Measurements from ENCODE around the gene ZNF639. TPM values are rescaled to one million over a fixed set of nuclear protein-coding genes. Genes with fewer than 3 reads are reported as not detected.
"Not testable (repeated sequence)": the region's sequence is repeated elsewhere in the genome, so short reads cannot be mapped to it uniquely, and the experiment has no call there.

ZNF639 gene, protein sequence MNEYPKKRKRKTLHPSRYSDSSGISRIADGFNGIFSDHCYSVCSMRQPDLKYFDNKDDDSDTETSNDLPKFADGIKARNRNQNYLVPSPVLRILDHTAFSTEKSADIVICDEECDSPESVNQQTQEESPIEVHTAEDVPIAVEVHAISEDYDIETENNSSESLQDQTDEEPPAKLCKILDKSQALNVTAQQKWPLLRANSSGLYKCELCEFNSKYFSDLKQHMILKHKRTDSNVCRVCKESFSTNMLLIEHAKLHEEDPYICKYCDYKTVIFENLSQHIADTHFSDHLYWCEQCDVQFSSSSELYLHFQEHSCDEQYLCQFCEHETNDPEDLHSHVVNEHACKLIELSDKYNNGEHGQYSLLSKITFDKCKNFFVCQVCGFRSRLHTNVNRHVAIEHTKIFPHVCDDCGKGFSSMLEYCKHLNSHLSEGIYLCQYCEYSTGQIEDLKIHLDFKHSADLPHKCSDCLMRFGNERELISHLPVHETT
- total RNA-seq = 32.9 and 33.6 TPM in 2 replicates

DNA sequence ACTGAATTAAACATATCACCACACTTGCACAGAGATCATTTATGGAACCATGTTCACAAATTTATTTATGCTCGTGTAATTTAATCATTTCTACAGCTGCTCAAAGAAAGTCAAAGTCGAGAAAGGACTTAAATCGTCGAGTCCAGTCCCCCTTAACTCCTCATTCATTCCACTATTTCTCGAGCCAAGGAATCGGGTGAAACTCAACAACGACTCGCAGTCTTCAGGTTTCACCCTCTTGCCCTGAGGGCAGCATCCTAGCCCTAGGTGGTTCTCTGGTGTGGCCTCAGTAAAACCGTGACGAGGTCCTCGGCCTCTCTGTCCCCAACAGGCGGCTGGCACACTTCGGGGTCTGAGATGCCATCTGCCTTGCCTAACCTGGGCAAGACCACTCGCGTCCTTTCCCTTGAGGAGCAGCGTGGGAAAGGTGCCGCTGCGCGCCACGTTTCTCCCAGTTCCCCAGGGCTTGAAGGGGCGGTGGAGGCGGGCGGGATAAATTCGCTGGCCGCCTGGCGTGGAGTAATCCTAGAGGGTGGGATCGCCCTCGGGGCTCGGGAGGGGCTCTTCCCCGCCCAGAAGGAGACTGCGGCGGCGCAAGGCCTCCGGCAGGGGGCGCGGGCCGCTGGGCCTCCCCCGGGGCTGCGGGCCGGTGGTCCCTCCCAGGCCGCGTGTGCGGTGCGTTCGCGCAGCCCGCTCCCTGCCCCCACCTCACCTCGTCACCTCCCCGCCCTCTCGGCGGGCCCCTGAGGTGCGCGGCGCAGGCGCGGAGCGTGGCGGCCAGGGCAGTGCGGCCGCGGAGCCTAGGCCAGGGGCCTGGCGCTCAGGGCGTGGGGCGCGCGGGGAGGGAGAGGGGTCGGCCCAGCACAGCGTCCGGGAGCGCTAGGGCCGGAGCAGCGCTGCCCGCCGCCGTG, at the start of gene ZNF639:
TSS of gene ZNF639 (plus strand) at position 746 of the 911 bp plus-strand sequence. CDS start 5,263 bp downstream, outside the sequence.
- intact Hi-C loops (cut with micrococcal nuclease) = loop anchor here (1.0 to 5.0 kb wide), 5 partner anchors 25 to 282 kb away; partner anchors contain the start of genes GNB4, MFN1, MRPL47 and NDUFB5

DNA sequence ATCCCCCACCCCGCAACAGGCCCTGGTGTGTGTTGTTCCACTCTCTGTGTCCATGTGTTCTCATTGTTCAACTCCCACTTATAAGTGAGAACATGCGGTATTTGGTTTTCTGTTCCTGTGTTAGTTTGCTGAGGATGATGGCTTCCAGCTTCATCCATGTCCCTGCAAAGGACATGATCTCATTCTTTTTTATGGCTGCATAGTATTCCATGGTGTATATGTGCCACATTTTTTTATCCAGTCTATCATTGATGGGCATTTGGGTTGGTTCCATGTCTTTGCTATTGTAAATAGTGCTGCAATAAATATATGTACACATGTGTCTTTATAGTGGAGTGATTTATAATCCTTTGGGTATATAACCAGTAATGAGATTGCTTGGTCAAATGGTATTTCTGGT, 48.4 kb upstream of the ZNF639 start:
- intact Hi-C loops (cut with micrococcal nuclease) = not testable (repeated sequence)

DNA sequence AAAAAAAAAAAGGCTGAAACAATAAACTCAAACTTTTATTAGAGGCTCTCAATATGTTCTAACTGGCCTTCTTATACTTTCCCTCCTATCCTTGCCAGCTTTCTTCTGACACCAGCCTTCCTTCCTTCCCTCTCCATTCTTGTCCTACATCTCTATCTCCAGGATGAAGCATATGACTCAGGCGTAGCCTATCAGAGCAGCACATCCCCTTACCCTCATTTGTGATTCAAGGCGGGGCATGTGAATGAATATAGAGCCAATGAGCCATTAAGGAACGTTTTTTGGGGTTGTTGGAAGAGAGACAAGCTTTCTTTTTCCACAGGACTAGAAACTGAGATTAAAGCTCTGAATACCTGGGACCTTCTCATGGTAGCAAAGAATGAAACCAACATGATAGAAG, 46.8 kb upstream of the ZNF639 start:
- intact Hi-C loops (cut with micrococcal nuclease) = no loop called here

DNA sequence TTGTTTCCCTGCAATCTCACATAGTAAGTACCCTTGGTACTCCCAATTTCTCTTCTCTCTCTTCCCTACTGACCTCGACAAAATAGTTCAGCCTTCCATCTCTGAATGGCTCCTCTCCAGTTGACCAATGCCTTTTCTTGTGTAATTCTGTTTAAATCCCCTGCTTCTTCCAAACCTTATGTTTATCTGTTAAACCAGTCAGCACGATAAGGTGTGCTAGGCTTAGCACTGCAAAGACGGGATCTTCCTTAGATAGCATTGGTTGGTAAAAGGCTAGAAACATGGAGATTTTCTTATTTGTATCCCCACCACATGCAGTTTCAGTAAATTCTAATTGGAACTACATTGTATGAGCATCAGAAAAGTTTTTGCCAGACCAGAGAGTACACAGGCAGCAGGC, 46.1 kb upstream of the ZNF639 start:
- intact Hi-C loops (cut with micrococcal nuclease) = no loop called here

DNA sequence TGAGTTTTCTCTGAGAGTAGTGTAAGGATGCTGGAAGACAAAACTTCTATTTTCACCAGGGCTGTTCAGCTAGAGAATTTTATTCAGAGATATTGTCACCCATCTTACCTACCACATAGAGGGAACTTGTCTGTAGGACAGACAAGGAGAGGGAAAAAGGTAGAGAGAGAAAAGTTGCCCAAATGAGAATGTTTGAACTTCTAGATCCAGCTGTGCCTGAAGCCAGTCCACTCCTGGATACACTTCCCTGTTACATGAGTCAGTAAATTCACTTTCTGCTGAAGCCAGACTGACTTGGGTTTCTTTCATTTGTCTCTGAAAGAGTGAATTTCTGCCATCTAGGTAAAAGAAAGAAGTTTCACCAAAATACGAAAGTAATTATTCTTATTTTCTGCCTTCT, 44.7 kb upstream of the ZNF639 start:
- intact Hi-C loops (cut with micrococcal nuclease) = no loop called here

DNA sequence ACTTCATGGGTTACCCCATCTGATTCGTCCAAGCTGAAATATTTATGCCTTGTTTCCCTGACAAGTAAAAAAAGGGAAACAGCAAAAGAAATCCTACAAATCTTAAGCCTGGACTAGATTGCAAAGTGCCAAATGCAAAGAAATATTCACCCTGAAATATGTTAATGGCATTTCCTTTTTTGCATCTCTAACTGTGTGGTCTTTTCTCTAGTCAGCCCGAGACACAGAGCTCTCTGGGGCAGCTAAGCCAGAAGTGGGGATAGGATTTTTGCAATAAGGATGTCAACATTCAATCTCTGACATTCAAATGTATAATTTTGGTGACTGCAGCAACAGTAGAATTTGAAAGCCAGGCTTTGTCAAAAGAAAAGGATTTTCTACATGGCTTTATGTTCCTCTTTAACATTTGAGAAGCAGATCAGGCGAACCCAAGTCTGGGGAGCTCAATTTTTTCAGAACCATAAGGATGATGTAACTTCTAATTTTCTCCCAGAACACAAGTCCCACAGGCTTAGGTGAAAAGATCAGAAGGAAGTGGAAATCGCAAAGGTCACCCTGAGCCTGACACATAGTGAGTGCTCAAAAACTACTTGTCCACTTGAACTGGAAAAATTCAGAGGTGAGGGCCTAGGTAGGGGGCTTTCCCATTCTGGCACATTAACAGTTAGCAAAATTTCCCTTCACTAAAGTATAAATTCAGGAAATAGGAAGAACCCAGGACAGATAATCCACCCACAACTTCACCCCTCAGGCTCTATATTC, 43.7 kb upstream of the ZNF639 start:
- intact Hi-C loops (cut with micrococcal nuclease) = no loop called here

DNA sequence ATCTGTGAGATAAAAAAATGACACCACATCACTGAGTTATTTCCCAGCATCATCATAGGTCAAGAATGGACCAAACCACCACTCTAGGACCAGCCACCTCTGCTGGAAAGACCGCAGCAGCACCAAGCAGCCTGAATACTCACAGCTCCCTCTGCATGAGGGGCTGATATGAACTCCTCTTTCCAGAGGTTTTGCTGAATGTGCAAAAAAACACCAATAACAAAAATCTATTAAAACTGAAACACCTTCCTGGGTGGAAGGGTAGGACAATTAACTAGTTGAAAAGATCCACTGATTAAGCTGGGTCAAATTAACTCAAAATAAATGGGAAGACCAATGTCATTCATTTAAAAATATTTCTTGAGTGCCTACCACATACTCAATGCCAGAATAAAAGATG, 43.0 kb upstream of the ZNF639 start:
- intact Hi-C loops (cut with micrococcal nuclease) = no loop called here

DNA sequence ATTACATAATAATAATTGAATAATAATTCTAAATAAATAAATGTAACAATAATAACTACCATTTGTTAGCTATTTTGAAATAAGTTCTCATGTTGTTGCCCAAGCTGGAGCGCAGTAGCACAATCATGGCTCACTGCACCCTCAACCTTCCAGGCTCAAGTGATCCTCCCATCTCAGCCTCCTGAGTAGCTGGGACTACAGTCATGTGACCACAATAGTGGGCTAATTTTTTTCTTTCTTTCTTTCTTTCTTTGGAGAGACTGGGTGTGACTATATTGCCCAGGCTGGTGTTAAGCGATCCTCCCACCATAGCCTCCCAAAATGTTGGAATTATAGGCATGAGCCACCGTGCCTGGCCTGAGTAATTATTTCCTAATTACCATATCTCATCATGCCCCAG, 41.0 kb upstream of the ZNF639 start:
- intact Hi-C loops (cut with micrococcal nuclease) = no loop called here

DNA sequence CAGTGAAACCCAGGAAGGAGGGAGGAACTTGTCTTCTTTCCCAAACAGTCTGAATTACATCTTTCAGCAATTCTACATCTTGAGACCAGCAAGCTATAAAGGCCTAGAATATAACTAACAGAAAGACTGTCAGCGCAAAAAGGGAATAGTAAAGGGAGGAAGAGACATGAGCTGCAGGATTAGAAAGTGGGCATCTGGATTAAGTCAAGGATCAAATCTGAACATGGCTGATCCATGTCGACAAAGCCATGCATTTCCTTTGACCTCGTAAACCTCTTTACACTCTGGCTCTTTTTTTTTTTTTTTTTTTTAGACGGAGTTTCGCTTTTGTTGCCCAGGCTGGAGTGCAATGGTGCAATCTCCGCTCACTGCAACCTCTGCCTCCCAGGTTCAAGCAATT, 36.5 kb upstream of the ZNF639 start:
- intact Hi-C loops (cut with micrococcal nuclease) = no loop called here

DNA sequence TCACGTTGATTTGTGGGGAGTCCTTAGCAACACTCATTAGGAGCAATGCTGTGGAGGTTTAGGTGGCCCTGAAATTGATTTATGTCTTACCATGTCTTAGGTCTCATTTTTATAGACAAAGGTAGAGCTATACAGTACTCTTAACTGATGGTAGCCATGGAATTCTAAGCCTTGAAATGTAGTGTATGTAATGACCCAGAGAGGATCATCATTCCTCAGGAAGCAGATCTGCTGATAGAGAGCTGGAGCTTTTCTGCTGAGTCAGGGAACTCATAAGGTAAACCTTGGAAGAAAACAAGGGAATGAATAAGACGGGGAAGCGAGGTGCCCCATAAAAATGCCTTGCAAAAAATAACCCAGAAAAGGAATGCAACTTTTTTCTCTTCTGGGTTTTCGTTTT, 34.0 kb upstream of the ZNF639 start:
- intact Hi-C loops (cut with micrococcal nuclease) = no loop called here

DNA sequence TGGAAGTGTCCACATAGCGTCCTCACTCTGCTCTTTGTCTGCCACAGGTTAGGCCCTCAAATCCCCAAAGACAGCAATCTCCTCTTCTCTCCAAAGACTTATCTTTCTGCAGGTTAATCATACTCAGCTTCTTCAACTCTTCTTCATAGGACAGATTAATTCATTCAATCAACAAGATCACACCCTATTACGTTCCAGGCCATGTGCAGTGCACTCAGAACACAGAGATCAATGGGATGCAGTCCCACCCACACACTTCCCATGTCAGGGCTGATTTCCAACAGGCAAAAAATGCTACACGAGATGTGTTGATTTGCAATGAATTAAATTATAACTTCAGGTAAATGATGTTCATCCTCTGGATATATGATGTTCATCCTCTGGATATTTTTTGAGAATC, 33.5 kb upstream of the ZNF639 start:
- intact Hi-C loops (cut with micrococcal nuclease) = no loop called here

DNA sequence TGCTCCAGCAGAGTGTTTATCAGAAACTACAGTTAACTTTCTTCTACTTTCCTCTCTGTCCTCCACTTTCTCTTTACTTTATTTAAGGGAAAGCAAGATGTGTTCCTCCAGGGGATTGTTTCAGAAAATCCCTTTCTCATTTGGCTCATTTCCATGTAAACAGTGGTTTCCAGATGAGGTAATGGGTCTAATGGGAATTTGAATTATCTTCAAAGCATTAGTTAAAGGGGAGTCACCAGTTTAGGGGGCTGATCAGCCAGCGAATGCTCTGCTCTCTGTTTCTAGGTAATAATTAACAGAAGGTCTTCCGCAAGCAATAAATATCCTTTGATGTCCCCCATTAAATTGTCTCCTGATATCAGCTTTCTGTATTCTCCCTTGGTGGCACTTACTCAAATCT, 30.4 kb upstream of the ZNF639 start:
- intact Hi-C loops (cut with micrococcal nuclease) = no loop called here

DNA sequence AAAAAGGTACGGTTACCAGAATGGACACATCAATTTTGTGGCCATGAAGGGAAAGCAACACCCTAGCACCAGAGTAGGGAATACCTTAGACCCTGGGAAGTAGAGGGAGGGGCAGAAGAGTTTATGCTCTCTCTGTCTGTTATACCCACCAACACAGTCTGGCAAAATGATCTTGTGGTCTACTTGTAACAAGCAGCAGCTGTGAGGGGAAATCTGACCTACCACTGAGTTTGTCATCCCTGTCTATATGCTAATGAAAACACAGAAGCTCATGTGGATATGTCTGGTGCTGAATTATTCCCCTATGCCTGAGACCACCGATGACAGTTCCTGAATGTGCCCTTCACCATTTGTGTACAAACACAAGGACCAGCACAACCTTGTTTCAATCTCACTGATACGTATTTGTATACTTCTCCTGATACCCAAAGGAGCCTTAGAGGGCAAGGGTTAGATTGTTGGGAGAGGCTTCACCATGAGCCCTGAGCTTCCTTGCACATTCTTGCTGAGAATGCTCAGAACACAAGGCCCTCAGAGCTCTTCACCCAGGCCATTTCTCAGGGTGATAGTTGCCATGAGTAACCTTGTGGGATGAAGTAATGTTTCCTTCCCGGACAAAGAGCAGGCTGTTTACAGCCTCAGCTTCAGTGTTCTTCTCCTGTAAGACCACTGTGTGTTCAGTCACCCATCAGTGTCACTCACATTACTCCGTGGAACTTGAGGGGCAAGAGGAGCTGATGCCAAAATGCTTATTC, 24.7 kb upstream of the ZNF639 start:
- intact Hi-C loops (cut with micrococcal nuclease) = no loop called here

DNA sequence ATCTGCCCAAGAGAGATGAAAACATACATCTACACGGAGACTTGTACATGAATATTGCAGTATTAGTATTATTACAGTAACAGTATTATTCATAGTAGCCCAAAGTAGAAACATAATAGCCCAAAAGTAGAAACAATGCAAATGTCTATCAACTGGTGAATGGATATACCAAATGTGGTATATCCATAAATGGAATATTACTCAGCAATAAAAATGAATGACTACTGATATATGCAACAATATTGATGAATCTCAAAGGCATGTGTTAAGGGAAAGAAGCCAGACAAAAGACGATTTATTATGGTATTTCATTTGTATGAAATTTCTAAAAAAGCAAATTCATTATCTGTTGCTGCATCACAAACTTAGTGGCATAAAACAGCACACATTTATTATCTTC, 23.5 kb upstream of the ZNF639 start:
- intact Hi-C loops (cut with micrococcal nuclease) = no loop called here

DNA sequence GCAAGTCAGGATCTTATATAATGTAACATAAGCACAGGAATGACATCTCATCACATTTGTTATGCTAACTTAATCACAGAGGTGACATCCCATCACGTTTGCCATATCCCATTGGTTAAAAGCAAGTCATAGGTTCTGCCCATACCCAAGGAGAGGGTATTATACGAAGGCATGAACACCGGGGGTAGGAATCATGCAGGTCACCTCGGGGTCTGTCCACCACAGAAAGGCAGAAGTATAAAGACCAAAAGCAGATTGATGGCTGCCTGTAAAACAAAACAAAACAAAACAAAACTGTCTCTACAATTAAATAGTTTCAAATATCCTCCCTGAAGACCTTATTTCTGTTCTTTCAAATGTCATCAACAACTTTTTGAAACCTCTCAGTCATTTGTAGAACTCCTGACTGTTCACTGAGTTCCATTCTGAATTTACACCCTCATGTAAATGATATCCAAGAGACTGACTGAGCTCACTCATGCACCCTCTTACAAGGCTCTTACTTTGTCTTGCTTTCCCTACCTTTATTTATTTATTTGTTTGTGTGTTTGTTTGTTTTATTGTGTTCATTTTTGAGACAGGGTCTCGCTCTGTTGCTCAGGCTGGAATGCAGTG, 22.7 kb upstream of the ZNF639 start:
- intact Hi-C loops (cut with micrococcal nuclease) = no loop called here

DNA sequence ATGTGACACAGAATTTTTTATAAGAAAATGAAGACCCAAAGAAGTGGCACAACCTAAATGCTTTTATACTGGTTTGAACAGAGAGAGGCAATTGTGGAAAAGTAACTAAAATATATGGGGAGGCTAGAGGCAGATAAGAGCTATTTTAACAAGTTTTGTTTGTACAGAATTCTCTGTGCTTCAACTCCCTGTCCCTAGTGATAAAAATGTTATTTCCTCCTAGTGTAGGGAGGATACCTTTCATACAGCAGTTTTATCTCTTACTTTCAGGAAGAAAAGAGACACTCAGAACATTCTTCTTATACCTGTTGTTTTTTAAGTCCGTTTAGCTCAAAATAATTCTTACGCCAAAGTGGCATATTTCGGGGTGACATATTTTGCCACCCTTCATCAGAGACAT, 21.2 kb upstream of the ZNF639 start:
- intact Hi-C loops (cut with micrococcal nuclease) = no loop called here

DNA sequence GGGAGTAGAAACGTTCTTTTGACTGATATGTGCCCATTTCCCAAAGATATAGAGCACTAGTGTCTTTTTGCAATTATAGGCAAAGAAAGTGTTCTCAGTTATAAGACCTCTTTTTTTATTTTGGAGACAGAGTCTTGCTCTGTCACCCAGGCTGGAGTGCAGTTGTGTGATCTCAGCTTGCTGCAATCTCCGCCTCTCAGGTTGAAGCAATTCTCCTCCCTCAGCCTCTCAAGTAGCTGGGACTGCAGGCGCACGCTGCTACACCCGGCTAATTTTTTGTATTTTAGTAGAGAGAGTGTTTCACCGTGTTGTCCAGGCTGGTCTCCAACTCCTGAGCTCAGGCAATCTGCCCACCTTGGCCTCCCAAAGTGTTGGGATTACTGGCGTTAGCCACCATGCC, 20.7 kb upstream of the ZNF639 start:
- intact Hi-C loops (cut with micrococcal nuclease) = no loop called here

DNA sequence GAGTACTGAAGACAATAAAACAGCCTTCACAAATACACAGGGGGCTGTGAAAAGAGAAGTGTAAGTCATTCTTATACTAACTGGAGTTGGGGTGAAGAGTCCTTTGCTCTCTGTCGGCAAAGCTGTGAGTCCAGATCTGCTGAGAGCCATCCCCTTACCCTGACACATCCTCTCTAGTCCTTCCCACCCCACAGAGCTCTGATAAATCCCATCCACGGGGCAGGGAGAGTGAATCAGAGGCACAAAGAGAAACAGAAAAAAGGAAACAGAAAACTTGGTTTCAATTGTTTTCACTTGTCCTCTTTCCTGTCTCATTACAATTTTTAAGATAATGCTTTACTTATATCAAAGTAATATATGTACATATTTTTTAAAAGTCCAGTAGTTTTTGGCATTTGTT, 18.2 kb upstream of the ZNF639 start:
- intact Hi-C loops (cut with micrococcal nuclease) = no loop called here

DNA sequence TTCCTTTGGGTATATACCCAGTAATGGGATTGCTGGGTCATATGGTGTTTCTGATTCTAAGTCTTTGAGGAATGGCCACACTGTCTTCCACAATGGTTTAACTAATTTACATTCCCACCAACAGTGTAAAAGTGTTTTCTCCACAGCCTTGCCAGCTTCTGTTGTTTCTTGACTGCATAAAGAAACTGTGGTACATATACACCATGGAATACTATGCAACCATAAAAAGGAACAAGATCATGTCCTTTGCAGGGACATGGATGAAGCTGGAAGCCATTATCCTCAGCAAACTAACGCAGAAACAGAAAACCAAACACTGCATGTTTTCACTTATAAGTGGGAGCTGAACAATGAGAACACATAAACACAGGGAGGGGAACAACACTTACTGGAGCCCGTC, 15.5 kb upstream of the ZNF639 start:
- intact Hi-C loops (cut with micrococcal nuclease) = not testable (repeated sequence)

DNA sequence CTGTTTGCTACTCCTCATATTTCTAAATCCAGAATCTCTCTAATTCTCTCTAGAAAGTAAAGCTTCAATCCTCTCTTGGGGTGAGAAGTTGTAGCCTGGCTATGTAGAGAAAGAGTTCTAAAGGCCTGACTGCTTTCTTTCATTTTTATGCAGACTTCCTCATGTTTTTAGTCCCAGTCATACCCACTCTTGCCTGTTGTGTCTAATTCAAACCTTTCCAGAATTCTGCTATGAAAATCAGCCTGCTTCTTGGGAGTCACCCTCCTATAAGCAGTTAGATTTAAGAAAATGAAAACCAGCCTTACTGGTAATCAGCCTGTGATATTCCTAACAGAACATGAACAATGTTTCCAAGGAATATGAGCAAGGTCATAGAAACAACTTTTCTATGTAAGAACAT, 14.8 kb upstream of the ZNF639 start:
- intact Hi-C loops (cut with micrococcal nuclease) = no loop called here
